Common myeloid progenitor, CD34-positive (primary cell): ENCODE measurements around the gene RDX.

Experiments used
- CTCF ChIA-PET: fragments of 350-600 bp; sonication (Branson Sonifier 250); formaldehyde crosslinking; loops from one replicate; lab custom pipeline; 2021; ENCODE audit warnings: antibody characterized with exemption; lab: Charles Lee
- POLR2A ChIA-PET: fragments of 350-600 bp; sonication (Branson Sonifier 250); formaldehyde crosslinking; loops from one replicate; lab custom pipeline; 2021; ENCODE audit warnings: antibody characterized with exemption; lab: Charles Lee
- DNase-seq, 3 donors: peaks; one replicate each; pipeline versions ENCODE4 v3.0.0 to v3.0.0-alpha.2; 2013
- H3K27ac ChIP-seq, 2 experiments: 1 replicate in 1 of 2; 2 replicates in 1 of 2; pipeline ENCODE4 v1.7.0; 2013; ENCODE audit warnings: inconsistent platforms in 2 of 2, low read length in 2 of 2, mild to moderate bottlenecking in 2 of 2, low read depth in 1 of 2, moderate library complexity in 1 of 2; ENCODE audit not compliant: severe bottlenecking in 2 of 2, insufficient read depth in 1 of 2, poor library complexity in 1 of 2
- H3K27me3 ChIP-seq, 5 experiments: replicated peaks in 2 of 5; 1 replicate in 3 of 5; 2 replicates in 2 of 5; pipeline versions ENCODE4 v1.6.1 to v1.7.0; 2013; ENCODE audit warnings: low read length in 4 of 5, mild to moderate bottlenecking in 2 of 5, moderate library complexity in 2 of 5, inconsistent platforms in 1 of 5; ENCODE audit not compliant: insufficient read depth in 5 of 5, control insufficient read depth in 4 of 5
- H3K36me3 ChIP-seq, 4 experiments: 1 replicate in 2 of 4; 2 replicates in 2 of 4; pipeline versions ENCODE4 v1.6.1 to v1.7.0; 2013; ENCODE audit warnings: low read length in 3 of 4, control low read depth in 1 of 4, mild to moderate bottlenecking in 1 of 4; ENCODE audit not compliant: control insufficient read depth in 4 of 4, insufficient read depth in 4 of 4
- H3K4me1 ChIP-seq, 4 experiments: 1 replicate in 3 of 4; 2 replicates in 1 of 4; pipeline versions ENCODE4 v1.6.1 to v1.7.1; 2013; ENCODE audit warnings: low read length in 3 of 4, mild to moderate bottlenecking in 3 of 4, control low read depth in 1 of 4, inconsistent platforms in 1 of 4, moderate library complexity in 1 of 4; ENCODE audit not compliant: control insufficient read depth in 4 of 4, insufficient read depth in 4 of 4; ENCODE audit errors: control extremely low read depth in 1 of 4
- H3K4me3 ChIP-seq, 7 experiments: 1 replicate in 4 of 7; 2 replicates in 3 of 7; pipeline versions ENCODE4 v1.5.1 to v1.7.0; 2013; ENCODE audit warnings: mild to moderate bottlenecking in 7 of 7, low read length in 6 of 7, moderate library complexity in 6 of 7, inconsistent platforms in 2 of 7, low read depth in 2 of 7, control low read depth in 1 of 7; ENCODE audit not compliant: insufficient read depth in 4 of 7, control insufficient read depth in 1 of 7; ENCODE audit errors: extremely low read depth in 1 of 7
- H3K9me3 ChIP-seq, 5 experiments: 1 replicate in 4 of 5; 2 replicates in 1 of 5; pipeline versions ENCODE4 v1.6.1 to v1.7.1; 2013; ENCODE audit warnings: low read length in 4 of 5, mild to moderate bottlenecking in 2 of 5, inconsistent platforms in 1 of 5, low read depth in 1 of 5, moderate library complexity in 1 of 5; ENCODE audit not compliant: control insufficient read depth in 4 of 5, insufficient read depth in 2 of 5; ENCODE audit errors: control extremely low read depth in 1 of 5
- WGBS: methylation state at CpG from one replicate; pipeline ENCODE4 v1.1.5; 2013; ENCODE audit not compliant: insufficient coverage; 5-methylcytosine and 5-hydroxymethylcytosine counted together

The RDX gene

GRCh38 chr11:110130642-110131238 is 165.7 kb downstream of the RDX start:
- H3K4me3 ChIP-seq, result no peak overlapping the region
- ChIA-PET POLR2A (interaction anchor here (1.6 kb wide), 1 partner anchor 10 kb away, joined by 4 read pairs; no protein-coding TSS in a partner anchor), CTCF (interaction anchor here (1.2 to 1.7 kb wide), 2 partner anchors 27 to 30 kb away, joined by 3 to 5 read pairs; no protein-coding TSS in a partner anchor)
- H3K27me3 ChIP-seq, result no peaks in the 10 kb centered on the region
- peaks cover 1 to 7% (median 5%) of the 10 kb centered on the region in 4 experiments for H3K36me3 ChIP-seq
- no peaks in the 10 kb centered on the region for H3K9me3 ChIP-seq
- no peak overlapping the region for H3K27ac ChIP-seq
- 96% methylated on average over 8 of the region's 10 CpGs for WGBS
- no peak for DNase-seq
- H3K4me1 ChIP-seq, result peaks cover 0 to 12% (median 5%) of the 10 kb centered on the region in 4 experiments

DNA sequence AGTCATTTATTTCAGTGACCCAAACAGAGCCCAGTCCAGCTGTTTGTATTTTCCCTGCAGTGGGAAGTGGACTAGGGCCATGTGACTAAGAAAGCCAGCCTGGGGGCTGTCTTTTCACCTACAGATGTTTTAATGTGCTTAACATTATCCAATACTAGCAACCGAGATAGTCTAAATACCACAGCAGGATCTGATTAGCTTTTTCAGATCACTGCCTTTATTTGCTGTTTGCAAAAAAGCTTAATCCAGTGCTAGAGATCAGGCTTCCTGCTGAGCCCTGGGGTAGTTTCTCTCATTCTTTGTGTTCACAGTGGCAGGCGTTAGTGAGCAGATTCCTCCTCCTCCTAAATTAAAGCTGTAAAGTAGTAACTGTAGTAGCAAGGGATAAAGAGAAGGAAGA is 168.3 kb downstream of the RDX start:
- 8% methylated on average over 1 of the region's 2 CpGs for WGBS
- Histone ChIP-seq H3K9me3 (no peaks in the 10 kb centered on the region), H3K4me1 (peaks cover 0 to 12% (median 5%) of the 10 kb centered on the region in 4 experiments), H3K27ac (peak overlapping the region in 1 of 2 experiments; percentile 52), H3K27me3 (no peaks in the 10 kb centered on the region), H3K4me3 (no peak overlapping the region), H3K36me3 (peaks cover 5 to 16% (median 8%) of the 10 kb centered on the region in 4 experiments)
- DNase-seq, result no peak
- ChIA-PET CTCF (interaction anchor here (0.6 to 1.3 kb wide), 3 partner anchors 19 to 189 kb away, joined by 3 read pairs; partner anchors contain the start of gene RDX), POLR2A (no interaction called here)

GRCh38 chr11:110126936-110127335 is 169.5 kb downstream of the RDX start:
- H3K27ac ChIP-seq, result no peak overlapping the region
- peaks cover 6 to 18% (median 8%) of the 10 kb centered on the region in 4 experiments for H3K36me3 ChIP-seq
- CTCF ChIA-PET, result interaction anchor here (1.2 kb wide), 1 partner anchor 11 kb away, joined by 3 read pairs; no protein-coding TSS in a partner anchor
- peaks cover 0 to 13% (median 5%) of the 10 kb centered on the region in 4 experiments for H3K4me1 ChIP-seq
- no peaks in the 10 kb centered on the region for H3K9me3 ChIP-seq
- no peak for DNase-seq
- POLR2A ChIA-PET, result no interaction called here
- H3K27me3 ChIP-seq, result no peaks in the 10 kb centered on the region
- H3K4me3 ChIP-seq, result no peak overlapping the region
- 93% methylated on average over 3 of the region's 4 CpGs for WGBS

- Histone ChIP-seq H3K4me1 (peaks cover 0 to 17% (median 5%) of the 10 kb centered on the region in 4 experiments), H3K27ac (no peak overlapping the region), H3K27me3 (no peaks in the 10 kb centered on the region), H3K36me3 (peaks cover 4 to 15% (median 6%) of the 10 kb centered on the region in 4 experiments), H3K9me3 (no peaks in the 10 kb centered on the region), H3K4me3 (no peak overlapping the region)
- ChIA-PET POLR2A (no interaction called here), CTCF (interaction anchor here (0.7 kb wide), 1 partner anchor 17 kb away, joined by 4 read pairs; no protein-coding TSS in a partner anchor)
- DNase-seq, result no peak
- 100% methylated on average over 4 of the region's 4 CpGs for WGBS
Observed at GRCh38 chr11:110125632-110126031, 170.8 kb downstream of the RDX start.
